ENCODE results near the gene GNG10. TPM values are rescaled to one million over a fixed set of nuclear protein-coding genes. Genes with fewer than 3 reads are reported as not detected.

GNG10 gene
- total RNA-seq, 4 donors from 2014 or later, result 32.8 to 89.0 (median 69.3) TPM

DNA sequence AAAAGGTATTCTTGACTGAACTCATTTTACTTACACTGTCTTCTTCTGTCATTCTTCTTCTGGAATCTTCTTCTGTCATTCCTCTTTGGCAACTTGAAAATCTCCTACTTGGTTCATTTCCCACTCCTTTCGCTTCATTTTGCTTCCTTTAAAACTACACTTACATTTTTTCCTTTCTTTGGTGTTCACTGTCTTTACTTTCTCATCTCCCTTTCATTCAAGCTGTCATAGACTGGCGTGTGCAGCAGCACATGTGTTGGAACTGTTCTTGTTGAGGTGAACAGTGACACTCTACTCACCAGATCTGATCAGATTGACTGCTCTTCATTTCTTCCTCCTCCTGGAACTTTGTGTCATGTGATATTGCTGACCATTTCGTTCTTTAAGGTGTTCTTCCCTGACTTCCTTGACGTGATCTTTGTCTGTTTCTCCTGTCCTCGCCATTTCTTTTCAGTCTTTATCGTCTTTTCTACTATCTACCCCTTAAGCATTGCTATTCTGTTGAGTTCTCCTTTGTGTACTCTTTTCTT is 23.9 kb upstream of the GNG10 start:
- intact Hi-C loops (cut with DNase I; ENCODE audit: low total_unique reads), result no loop called here
- no peak for TF ChIP-seq POLR2A (IDR thresholded peaks at IDR 0.05)
- TF ChIP-seq, protein P1, sequence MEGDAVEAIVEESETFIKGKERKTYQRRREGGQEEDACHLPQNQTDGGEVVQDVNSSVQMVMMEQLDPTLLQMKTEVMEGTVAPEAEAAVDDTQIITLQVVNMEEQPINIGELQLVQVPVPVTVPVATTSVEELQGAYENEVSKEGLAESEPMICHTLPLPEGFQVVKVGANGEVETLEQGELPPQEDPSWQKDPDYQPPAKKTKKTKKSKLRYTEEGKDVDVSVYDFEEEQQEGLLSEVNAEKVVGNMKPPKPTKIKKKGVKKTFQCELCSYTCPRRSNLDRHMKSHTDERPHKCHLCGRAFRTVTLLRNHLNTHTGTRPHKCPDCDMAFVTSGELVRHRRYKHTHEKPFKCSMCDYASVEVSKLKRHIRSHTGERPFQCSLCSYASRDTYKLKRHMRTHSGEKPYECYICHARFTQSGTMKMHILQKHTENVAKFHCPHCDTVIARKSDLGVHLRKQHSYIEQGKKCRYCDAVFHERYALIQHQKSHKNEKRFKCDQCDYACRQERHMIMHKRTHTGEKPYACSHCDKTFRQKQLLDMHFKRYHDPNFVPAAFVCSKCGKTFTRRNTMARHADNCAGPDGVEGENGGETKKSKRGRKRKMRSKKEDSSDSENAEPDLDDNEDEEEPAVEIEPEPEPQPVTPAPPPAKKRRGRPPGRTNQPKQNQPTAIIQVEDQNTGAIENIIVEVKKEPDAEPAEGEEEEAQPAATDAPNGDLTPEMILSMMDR (IDR thresholded peaks at IDR 0.05), result no peak

DNA sequence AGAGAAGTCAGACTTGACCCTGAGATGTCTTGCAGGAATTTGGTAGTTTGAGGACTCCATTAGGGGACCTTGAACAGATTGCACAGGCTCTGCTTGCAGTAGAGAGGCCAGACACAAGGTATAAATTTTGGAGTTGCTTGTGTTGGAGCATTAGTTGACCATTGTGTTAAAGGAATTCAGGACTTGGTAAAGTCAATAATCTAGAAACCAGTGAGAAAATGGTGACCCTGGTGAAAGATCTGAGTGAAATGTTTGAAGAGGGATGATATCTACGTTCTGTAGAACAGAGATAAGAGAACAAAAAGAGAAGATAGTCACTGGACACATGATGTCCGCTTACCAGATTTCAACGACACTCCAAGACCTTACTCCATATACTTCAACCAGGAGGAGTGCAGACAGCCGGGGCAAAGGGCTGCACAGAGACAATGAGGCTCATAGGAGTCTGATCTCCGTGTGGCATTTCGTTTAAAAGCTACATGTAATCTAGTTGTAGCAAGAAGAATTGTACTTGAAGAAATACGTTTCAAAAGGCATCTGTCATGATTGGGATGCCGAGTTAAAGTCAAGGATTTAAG is 17.1 kb upstream of the GNG10 start:
- no peak for TF ChIP-seq POLR2A (IDR thresholded peaks at IDR 0.05)
- TF ChIP-seq, protein P1 (IDR thresholded peaks at IDR 0.05), result no peak

More for the DNA sequence above, 23.9 kb upstream of the GNG10 start:
- no peak overlapping the region for H3K27ac ChIP-seq
- H3K4me1 ChIP-seq, result no peaks in the 10 kb centered on the region
- H3K4me3 ChIP-seq, result no peak overlapping the region
- H3K27me3 ChIP-seq, result no peaks in the 10 kb centered on the region
- H3K9me3 ChIP-seq, result no peaks in the 10 kb centered on the region
- DNase-seq, result no peak
- no peaks in the 10 kb centered on the region for H3K36me3 ChIP-seq

DNA sequence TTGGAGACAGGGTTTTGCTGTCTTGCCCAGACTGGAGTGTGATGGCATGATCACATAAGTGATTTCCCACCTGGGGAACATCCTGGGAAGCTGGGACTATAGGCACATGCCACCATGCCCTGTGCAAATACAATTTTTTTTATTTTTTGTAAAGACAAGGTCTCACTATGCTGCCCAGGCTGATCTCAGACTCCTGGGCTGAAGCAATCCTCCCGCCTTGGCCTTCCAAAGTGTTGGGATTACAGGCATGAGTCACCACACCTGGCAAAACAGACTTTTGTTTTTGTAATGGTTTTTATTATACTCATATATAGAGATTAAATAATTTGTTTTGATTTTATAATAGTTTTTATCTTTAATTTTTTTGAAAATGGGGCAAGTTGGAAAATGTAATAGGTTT is 15.6 kb upstream of the GNG10 start:
- no peak overlapping the region for H3K4me3 ChIP-seq
- intact Hi-C loops (cut with DNase I; ENCODE audit: low total_unique reads), result no loop called here
- DNase-seq, result peak in 1 of 2 donors; percentile 31
- no peaks in the 10 kb centered on the region for H3K27me3 ChIP-seq
- no peaks in the 10 kb centered on the region for H3K9me3 ChIP-seq
- TF ChIP-seq POLR2A (IDR thresholded peaks at IDR 0.05), result no peak
- TF ChIP-seq, protein P1 (IDR thresholded peaks at IDR 0.05), result no peak
- H3K4me1 ChIP-seq, result peaks cover 0 to 6% of the 10 kb centered on the region in 2 donors
- no peaks in the 10 kb centered on the region for H3K36me3 ChIP-seq
- no peak overlapping the region for H3K27ac ChIP-seq

More for the DNA sequence above, 17.1 kb upstream of the GNG10 start:
- no peak for DNase-seq
- Histone ChIP-seq H3K27me3 (no peaks in the 10 kb centered on the region), H3K4me3 (no peak overlapping the region), H3K9me3 (no peaks in the 10 kb centered on the region), H3K27ac (no peak overlapping the region), H3K36me3 (no peaks in the 10 kb centered on the region), H3K4me1 (peaks cover 0 to 6% of the 10 kb centered on the region in 2 donors)
- intact Hi-C loops (cut with DNase I; ENCODE audit: low total_unique reads), result no loop called here

DNA sequence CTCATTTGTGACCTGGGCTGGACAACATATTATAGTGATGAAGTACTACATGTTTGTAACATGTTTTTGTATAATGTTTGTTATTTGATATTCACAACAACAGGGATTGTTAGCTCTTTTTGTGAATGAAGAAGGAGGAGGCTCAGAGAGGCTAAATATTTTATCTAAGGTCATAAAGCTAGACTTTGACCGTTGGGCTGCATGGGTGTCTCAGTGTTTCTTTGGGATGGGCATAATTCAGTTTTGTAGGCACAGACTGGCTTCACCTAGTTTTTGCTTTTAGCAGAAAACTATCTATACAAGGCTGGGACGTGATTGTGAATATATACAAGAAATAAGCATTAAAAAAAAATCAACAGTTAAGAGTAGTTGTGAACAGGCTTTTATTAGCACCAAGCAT is 15.0 kb upstream of the GNG10 start:
- intact Hi-C loops (cut with DNase I; ENCODE audit: low total_unique reads), result no loop called here
- peaks cover 0 to 6% of the 10 kb centered on the region in 2 donors for H3K4me1 ChIP-seq
- no peaks in the 10 kb centered on the region for H3K36me3 ChIP-seq
- no peaks in the 10 kb centered on the region for H3K9me3 ChIP-seq
- TF ChIP-seq, protein P1 (IDR thresholded peaks at IDR 0.05), result no peak
- TF ChIP-seq POLR2A (IDR thresholded peaks at IDR 0.05), result no peak
- H3K27me3 ChIP-seq, result no peaks in the 10 kb centered on the region
- DNase-seq, result no peak
- H3K4me3 ChIP-seq, result no peak overlapping the region
- no peak overlapping the region for H3K27ac ChIP-seq

DNA sequence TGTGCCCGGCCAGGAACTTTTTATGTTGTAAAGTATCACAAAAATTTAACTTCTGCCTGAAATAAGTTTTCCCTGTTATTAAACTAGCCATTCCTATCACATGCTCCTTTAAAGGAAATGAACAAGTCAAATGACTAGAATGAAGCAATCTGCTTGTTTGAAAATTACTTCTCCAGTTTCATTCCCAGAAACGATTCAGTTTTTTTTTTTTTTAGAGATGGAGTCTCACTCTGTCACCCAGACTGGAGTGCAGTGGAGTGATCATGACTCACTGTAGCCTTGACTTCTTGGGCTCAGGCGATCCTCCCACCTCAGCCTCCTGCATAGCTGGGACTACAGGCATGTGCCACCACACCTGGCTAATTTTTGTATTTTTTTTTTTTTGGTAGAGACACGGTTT is 13.3 kb upstream of the GNG10 start:
- no peaks in the 10 kb centered on the region for H3K9me3 ChIP-seq
- H3K4me1 ChIP-seq, result peaks cover 0 to 6% of the 10 kb centered on the region in 2 donors
- H3K27ac ChIP-seq, result peak overlapping the region in 1 of 2 donors; percentile 1
- intact Hi-C loops (cut with DNase I; ENCODE audit: low total_unique reads), result no loop called here
- DNase-seq, result no peak
- no peak for TF ChIP-seq POLR2A (IDR thresholded peaks at IDR 0.05)
- TF ChIP-seq, protein P1 (IDR thresholded peaks at IDR 0.05), result no peak
- H3K4me3 ChIP-seq, result no peak overlapping the region
- no peaks in the 10 kb centered on the region for H3K27me3 ChIP-seq
- H3K36me3 ChIP-seq, result no peaks in the 10 kb centered on the region
